ENCODE results near the gene PSMA7. TPM values are rescaled to one million over a fixed set of nuclear protein-coding genes. Genes with fewer than 3 reads are reported as not detected.
"Not testable (repeated sequence)": the region's sequence is repeated elsewhere in the genome, so short reads cannot be mapped to it uniquely, and the experiment has no call there.

PSMA7 gene
- total and polyA plus RNA-seq, 8 donors = 119 to 280 (median 194) TPM

DNA sequence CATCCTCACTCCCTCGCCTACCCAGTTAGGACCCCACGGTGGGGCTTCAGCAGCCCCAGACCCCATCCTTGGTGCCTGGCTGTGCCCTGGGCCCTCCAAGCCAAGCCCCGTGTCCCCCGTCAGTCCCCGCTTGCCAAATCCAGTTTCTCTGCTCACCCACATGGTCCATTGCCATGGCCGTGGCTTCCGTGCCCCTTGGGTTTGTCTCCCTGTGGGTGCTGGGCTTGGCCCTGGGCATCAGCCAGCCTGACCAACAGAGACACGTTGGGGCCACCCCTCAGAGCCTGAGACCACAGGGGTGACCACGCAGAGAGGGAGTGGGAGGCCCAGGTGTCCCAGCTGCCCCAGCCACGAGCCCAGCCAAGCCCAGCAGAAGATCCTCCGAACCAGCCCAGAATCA is 8.0 kb upstream of the PSMA7 start:
- intact Hi-C loops (cut with DNase I; ENCODE audit: low total_unique reads) = no loop called here
- peaks cover 0 to 47% (median 17%) of the 10 kb centered on the region in 4 donors for H3K4me1 ChIP-seq
- no peak for DNase-seq
- no peaks in the 10 kb centered on the region for H3K9me3 ChIP-seq
- H3K4me3 ChIP-seq = no peak overlapping the region
- H3K27me3 ChIP-seq = no peaks in the 10 kb centered on the region
- peaks cover 0 to 36% (median 27%) of the 10 kb centered on the region in 4 donors for H3K36me3 ChIP-seq
- H3K27ac ChIP-seq = no peak overlapping the region
- TF ChIP-seq, protein P1, sequence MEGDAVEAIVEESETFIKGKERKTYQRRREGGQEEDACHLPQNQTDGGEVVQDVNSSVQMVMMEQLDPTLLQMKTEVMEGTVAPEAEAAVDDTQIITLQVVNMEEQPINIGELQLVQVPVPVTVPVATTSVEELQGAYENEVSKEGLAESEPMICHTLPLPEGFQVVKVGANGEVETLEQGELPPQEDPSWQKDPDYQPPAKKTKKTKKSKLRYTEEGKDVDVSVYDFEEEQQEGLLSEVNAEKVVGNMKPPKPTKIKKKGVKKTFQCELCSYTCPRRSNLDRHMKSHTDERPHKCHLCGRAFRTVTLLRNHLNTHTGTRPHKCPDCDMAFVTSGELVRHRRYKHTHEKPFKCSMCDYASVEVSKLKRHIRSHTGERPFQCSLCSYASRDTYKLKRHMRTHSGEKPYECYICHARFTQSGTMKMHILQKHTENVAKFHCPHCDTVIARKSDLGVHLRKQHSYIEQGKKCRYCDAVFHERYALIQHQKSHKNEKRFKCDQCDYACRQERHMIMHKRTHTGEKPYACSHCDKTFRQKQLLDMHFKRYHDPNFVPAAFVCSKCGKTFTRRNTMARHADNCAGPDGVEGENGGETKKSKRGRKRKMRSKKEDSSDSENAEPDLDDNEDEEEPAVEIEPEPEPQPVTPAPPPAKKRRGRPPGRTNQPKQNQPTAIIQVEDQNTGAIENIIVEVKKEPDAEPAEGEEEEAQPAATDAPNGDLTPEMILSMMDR (IDR thresholded peaks at IDR 0.05) = no peak
- no peak for TF ChIP-seq POLR2A (IDR thresholded peaks at IDR 0.05)
- TF ChIP-seq EP300 (IDR thresholded peaks at IDR 0.05) = no peak
- no peak for TF ChIP-seq POLR2AphosphoS5 (IDR thresholded peaks at IDR 0.05)
- WGBS, 5 donors = 88 to 94% (median 92%) methylated on average over 9 to 11 of the region's 11 CpGs

DNA sequence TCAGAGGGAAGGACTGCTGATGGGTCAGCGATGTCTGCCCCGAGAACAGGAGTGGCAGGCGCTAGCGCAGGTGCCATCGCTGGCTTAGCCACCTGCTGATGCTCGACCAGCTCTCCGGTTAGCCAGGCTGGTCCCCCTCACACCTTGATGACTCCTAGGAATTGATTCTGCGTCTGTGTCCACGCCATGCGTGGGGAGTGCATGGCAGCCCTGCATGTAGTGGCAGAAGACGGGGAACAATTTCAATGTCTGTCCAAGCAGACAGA is 7.0 kb upstream of the PSMA7 start:
- Histone ChIP-seq H3K9me3 (no peaks in the 10 kb centered on the region), H3K27me3 (no peaks in the 10 kb centered on the region), H3K4me3 (no peak overlapping the region), H3K4me1 (peaks cover 4 to 52% (median 22%) of the 10 kb centered on the region in 4 donors), H3K27ac (no peak overlapping the region), H3K36me3 (peaks cover 0 to 28% (median 21%) of the 10 kb centered on the region in 4 donors)
- 90 to 97% (median 95%) methylated on average over 11 of the region's 11 CpGs for WGBS, 5 donors
- no peak for TF ChIP-seq POLR2A (IDR thresholded peaks at IDR 0.05)
- no peak for TF ChIP-seq EP300 (IDR thresholded peaks at IDR 0.05)
- no peak for TF ChIP-seq POLR2AphosphoS5 (IDR thresholded peaks at IDR 0.05)
- TF ChIP-seq, protein P1 (IDR thresholded peaks at IDR 0.05) = no peak
- DNase-seq = no peak
- intact Hi-C loops (cut with DNase I; ENCODE audit: low total_unique reads) = no loop called here

DNA sequence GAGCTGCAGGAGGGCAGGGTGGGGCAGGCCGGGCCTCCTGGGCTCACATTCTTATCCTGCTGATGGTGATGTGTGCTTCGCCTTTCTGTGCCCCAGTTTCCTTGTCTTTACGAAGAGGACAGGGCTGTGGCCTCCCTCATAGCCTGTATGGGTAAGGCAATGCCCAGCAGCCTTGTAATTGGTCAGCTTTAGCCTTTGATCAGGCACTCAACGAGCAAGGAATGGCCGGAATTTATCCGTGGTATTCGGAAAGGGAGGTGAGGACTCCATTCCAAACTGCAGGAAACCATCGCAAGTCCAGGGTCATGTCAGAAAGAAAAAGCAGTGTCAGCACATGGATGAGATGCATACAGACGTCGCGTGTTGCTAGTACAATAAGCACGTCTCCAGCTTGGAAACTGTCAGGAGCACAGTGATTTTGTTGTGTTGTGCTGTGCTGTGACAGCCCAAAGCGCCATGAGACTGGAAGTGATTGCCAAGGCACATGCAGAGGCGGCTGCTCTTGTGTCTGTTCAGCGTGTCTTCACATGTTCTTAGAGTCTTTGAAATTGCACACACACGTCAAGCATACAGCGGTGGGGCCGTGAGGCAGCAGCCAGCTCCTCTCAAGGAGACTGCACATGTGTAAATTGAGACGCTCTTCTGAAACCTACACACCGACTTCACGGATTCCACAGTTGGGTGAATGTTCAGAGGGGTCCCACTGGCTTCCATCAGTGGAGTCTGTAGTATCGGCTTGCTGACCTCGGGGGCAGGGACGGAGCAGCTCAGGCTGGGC is 6.5 kb upstream of the PSMA7 start:
- peaks cover 9 to 57% (median 27%) of the 10 kb centered on the region in 4 donors for H3K4me1 ChIP-seq
- H3K9me3 ChIP-seq = no peaks in the 10 kb centered on the region
- no peaks in the 10 kb centered on the region for H3K27me3 ChIP-seq
- TF ChIP-seq POLR2A (IDR thresholded peaks at IDR 0.05) = no peak
- no peak for TF ChIP-seq POLR2AphosphoS5 (IDR thresholded peaks at IDR 0.05)
- no peak for TF ChIP-seq EP300 (IDR thresholded peaks at IDR 0.05)
- TF ChIP-seq, protein P1 (IDR thresholded peaks at IDR 0.05) = no peak
- no peak overlapping the region for H3K4me3 ChIP-seq
- intact Hi-C loops (cut with DNase I; ENCODE audit: low total_unique reads) = no loop called here
- H3K36me3 ChIP-seq = peaks cover 0 to 22% (median 16%) of the 10 kb centered on the region in 4 donors
- no peak overlapping the region for H3K27ac ChIP-seq
- 75 to 83% (median 79%) methylated on average over 24 of the region's 24 CpGs for WGBS, 5 donors
- no peak for DNase-seq

DNA sequence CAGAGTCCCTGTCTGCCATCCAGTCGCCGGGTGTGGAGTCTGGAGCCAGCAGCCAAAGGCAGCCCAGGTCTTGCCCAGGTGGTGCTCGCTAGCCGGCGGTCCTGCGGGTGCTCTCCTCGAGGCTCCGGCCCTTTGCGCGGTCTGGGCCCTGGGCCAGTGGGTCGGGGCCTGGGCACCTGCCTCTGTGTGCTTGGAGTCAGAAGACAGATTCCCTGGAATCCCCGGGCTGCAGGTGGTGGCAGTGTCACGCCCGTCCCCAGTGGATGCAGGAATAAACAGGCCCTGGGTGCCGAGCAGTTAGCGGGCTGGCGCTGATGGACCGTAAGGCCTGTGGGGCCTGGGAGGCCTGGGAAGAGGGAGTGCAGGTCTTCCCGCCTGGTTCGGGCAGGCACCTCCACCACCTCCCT is 5.7 kb upstream of the PSMA7 start:
- intact Hi-C loops (cut with DNase I; ENCODE audit: low total_unique reads) = no loop called here
- DNase-seq = no peak
- Histone ChIP-seq H3K36me3 (peaks cover 0 to 14% (median 8%) of the 10 kb centered on the region in 4 donors), H3K9me3 (no peaks in the 10 kb centered on the region), H3K4me1 (peaks cover 11 to 63% (median 32%) of the 10 kb centered on the region in 4 donors), H3K27me3 (no peaks in the 10 kb centered on the region), H3K4me3 (no peak overlapping the region), H3K27ac (no peak overlapping the region)
- no peak for TF ChIP-seq POLR2A (IDR thresholded peaks at IDR 0.05)
- TF ChIP-seq EP300 (IDR thresholded peaks at IDR 0.05) = no peak
- TF ChIP-seq, protein P1 (IDR thresholded peaks at IDR 0.05) = no peak
- TF ChIP-seq POLR2AphosphoS5 (IDR thresholded peaks at IDR 0.05) = no peak
- 79 to 82% (median 81%) methylated on average over 10 to 20 of the region's 20 CpGs for WGBS, 5 donors

DNA sequence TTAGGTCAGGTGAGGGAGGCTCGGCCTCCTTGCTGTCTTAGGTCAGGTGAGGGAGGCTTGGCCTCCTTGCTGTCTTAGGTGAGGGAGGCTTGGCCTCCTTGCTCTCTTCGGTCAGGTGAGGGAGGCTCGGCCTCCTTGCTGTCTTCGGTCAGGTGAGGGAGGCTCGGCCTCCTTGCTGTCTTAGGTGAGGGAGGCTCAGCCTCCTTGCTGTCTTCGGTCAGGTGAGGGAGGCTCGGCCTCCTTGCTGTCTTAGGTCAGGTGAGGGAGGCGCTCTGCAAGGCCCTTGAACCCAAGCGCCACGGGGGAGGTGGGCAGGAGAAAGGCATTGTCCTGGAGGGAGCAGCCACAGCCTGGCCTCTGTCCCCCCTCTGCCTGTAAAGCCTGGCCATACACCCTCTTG is 5.2 kb upstream of the PSMA7 start:
- H3K4me3 ChIP-seq; H3K27ac ChIP-seq; intact Hi-C loops (cut with DNase I; ENCODE audit: low total_unique reads); H3K27me3 ChIP-seq; H3K9me3 ChIP-seq; DNase-seq: not testable (repeated sequence)
- WGBS, 5 donors = 89 to 100% (median 96%) methylated on average over 9 to 10 of the region's 10 CpGs
- Histone ChIP-seq H3K36me3 (peaks cover 0 to 13% (median 6%) of the 10 kb centered on the region in 4 donors), H3K4me1 (peaks cover 11 to 63% (median 32%) of the 10 kb centered on the region in 4 donors)

Data from stomach (tissue), 9 donors.